HG03039 (cell line): ENCODE measurements around the gene LRRC9.

Experiments
- ATAC-seq: cut with Tn5 transposase; IDR thresholded peaks from one replicate; pipeline ENCODE4 v1.9.1; 2021; ENCODE audit warnings: mild to moderate bottlenecking, moderate library complexity; ENCODE audit not compliant: unreplicated experiment

LRRC9 gene

DNA sequence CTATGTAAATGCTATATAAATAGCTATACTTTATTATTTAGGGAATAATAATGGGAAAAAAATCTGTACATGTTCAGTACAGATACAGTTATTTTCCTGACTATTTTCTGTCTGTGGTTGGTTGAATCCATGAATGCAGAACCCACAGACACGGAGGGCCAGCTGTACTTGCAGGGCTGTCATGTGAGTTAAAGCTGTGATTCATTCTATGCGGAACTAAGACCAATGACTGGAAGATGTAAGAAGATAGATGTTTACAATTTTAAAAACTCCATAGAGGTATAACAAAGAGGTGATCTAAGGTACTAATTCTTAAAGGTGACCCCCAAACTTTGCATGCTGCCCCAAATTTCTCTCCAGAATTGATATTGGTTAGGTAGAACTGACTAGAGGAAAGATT lies 186.4 kb downstream of the LRRC9 start:
- ATAC-seq = no peak

DNA sequence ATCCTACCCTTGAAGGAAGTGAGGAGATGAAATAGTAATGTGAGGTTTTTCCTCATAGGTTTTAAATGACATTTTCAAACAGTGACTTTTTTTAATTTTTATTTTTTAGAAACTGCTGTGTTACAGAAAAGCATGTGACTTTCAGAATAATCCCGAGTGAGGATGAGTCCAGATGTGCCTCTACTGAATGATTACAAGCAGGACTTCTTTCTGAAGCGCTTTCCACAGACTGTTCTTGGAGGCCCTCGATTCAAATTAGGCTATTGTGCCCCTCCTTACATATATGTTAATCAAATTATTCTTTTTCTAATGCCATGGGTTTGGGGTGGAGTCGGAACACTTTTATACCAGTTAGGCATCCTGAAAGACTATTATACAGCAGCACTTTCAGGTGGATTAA lies 187.5 kb downstream of the LRRC9 start:
- no peak for ATAC-seq

- no peak for ATAC-seq
Measured at GRCh38 chr14:60111732-60112131, 191.8 kb downstream of the LRRC9 start.
